WTC11 (cell line): ENCODE results near the gene PDCD6IP. TPM values are rescaled to one million over a fixed set of nuclear protein-coding genes. Genes with fewer than 3 reads are reported as not detected.
"Not testable (repeated sequence)": the region's sequence is repeated elsewhere in the genome, so short reads cannot be mapped to it uniquely, and the experiment has no call there.

ENCODE experiments used
- ATAC-seq: fragments of 200-7000 bp; cut with Tn5 transposase; 2 replicates; pipeline ENCODE4 v1.10.0; 2021; ENCODE audit warnings: mild to moderate bottlenecking, moderate library complexity
- CTCF ChIA-PET: fragments of 300-600 bp; sonication (Branson Sonifier 250); formaldehyde crosslinking; loops from one replicate; lab custom pipeline; 2021; ENCODE audit warnings: antibody characterized with exemption; lab: Charles Lee
- POLR2A ChIA-PET: fragments of 350-600 bp; sonication (Branson Sonifier 250); formaldehyde crosslinking; loops from one replicate; lab custom pipeline; 2021; ENCODE audit warnings: antibody characterized with exemption; lab: Charles Lee
- DNase-seq: peaks from one replicate; pipeline ENCODE4 v3.0.0; 2021; ENCODE audit warnings: low spot score
- H3K27ac Mint-ChIP-seq: 2 replicates; pipeline ENCODE4 v1.8.0; 2021; ENCODE audit warnings: mixed read lengths
- H3K27me3 Mint-ChIP-seq: 2 replicates; pipeline ENCODE4 v1.8.0; 2021; ENCODE audit warnings: low read depth, mild to moderate bottlenecking, moderate library complexity, mixed read lengths
- H3K36me3 Mint-ChIP-seq: 2 replicates; pipeline ENCODE4 v1.8.0; 2021; ENCODE audit warnings: mixed read lengths
- H3K4me1 Mint-ChIP-seq: 2 replicates; pipeline ENCODE4 v1.8.0; 2022; ENCODE audit warnings: mixed read lengths
- H3K4me3 Mint-ChIP-seq: 2 replicates; pipeline ENCODE4 v1.8.0; 2021; ENCODE audit warnings: mild to moderate bottlenecking, moderate library complexity, mixed read lengths
- H3K9me3 Mint-ChIP-seq: 2 replicates; pipeline ENCODE4 v1.8.0; 2021; ENCODE audit warnings: mixed read lengths
- ATF6 ChIP-seq: sonication (generic); formaldehyde crosslinking; IDR thresholded peaks from 2 replicates; pipeline ENCODE4 v1.8.1; 2023; ENCODE audit warnings: mild to moderate bottlenecking, missing genetic modification reagents
- CREM ChIP-seq: sonication (generic); formaldehyde crosslinking; IDR thresholded peaks from 2 replicates; pipeline ENCODE4 v1.8.1; 2022; ENCODE audit warnings: mild to moderate bottlenecking, missing genetic modification reagents, moderate library complexity
- E2F1 ChIP-seq: sonication (generic); formaldehyde crosslinking; IDR thresholded peaks from 2 replicates; pipeline ENCODE4 v1.8.0; 2022; ENCODE audit warnings: mild to moderate bottlenecking, missing genetic modification reagents
- GABPB1 ChIP-seq: sonication (generic); formaldehyde crosslinking; IDR thresholded peaks from 2 replicates; pipeline ENCODE4 v1.8.1; 2023; ENCODE audit warnings: mild to moderate bottlenecking, missing genetic modification reagents
- GRHL2 ChIP-seq: fragments of 250-450 bp; sonication (Bioruptor Pico); IDR thresholded peaks from 2 replicates; pipeline ENCODE4 v1.8.0; 2022; ENCODE audit warnings: mild to moderate bottlenecking, moderate library complexity; ENCODE audit not compliant: insufficient replicate concordance, severe bottlenecking
- HMGA2 ChIP-seq: fragments of 250-450 bp; sonication (Bioruptor Pico); IDR thresholded peaks from 2 replicates; pipeline ENCODE4 v1.4.0; 2021; ENCODE audit warnings: mild to moderate bottlenecking, moderate library complexity
- IRF1 ChIP-seq: sonication (generic); formaldehyde crosslinking; IDR thresholded peaks from 2 replicates; pipeline ENCODE4 v1.8.0; 2023; ENCODE audit warnings: missing genetic modification reagents
- MLX ChIP-seq: sonication (generic); formaldehyde crosslinking; IDR thresholded peaks from 2 replicates; pipeline ENCODE4 v1.8.1; 2023; ENCODE audit warnings: mild to moderate bottlenecking, missing genetic modification reagents, moderate library complexity
- NR1H2 ChIP-seq: sonication (generic); formaldehyde crosslinking; IDR thresholded peaks from 2 replicates; pipeline ENCODE4 v1.9.0; 2021; ENCODE audit warnings: mild to moderate bottlenecking, moderate library complexity, missing genetic modification reagents
- PREB ChIP-seq: sonication (generic); formaldehyde crosslinking; IDR thresholded peaks from 2 replicates; pipeline ENCODE4 v1.8.1; 2022; ENCODE audit warnings: mild to moderate bottlenecking, missing genetic modification reagents, moderate library complexity, borderline replicate concordance
- PRRX2 ChIP-seq: fragments of 250-450 bp; sonication (Bioruptor Pico); IDR thresholded peaks from 2 replicates; pipeline ENCODE4 v1.8.0; 2021; ENCODE audit warnings: mild to moderate bottlenecking
- RORB ChIP-seq: fragments of 250-450 bp; sonication (Bioruptor Pico); IDR thresholded peaks from 2 replicates; pipeline ENCODE4 v1.9.0; 2021; ENCODE audit warnings: mild to moderate bottlenecking
- SMAD4 ChIP-seq: sonication (generic); formaldehyde crosslinking; IDR thresholded peaks from 2 replicates; pipeline ENCODE4 v1.8.0; 2022; ENCODE audit warnings: mild to moderate bottlenecking, missing genetic modification reagents
- SOX15 ChIP-seq: fragments of 250-450 bp; sonication (Bioruptor Pico); IDR thresholded peaks from 2 replicates; pipeline ENCODE4 v1.9.0; 2021; ENCODE audit warnings: mild to moderate bottlenecking
- TP53 ChIP-seq: sonication (generic); formaldehyde crosslinking; IDR thresholded peaks from 2 replicates; pipeline ENCODE4 v1.8.1; 2023; ENCODE audit warnings: mild to moderate bottlenecking, missing genetic modification reagents
- USF2 ChIP-seq: sonication (generic); formaldehyde crosslinking; IDR thresholded peaks from 2 replicates; pipeline ENCODE4 v1.8.1; 2023; ENCODE audit warnings: mild to moderate bottlenecking, missing genetic modification reagents, moderate library complexity
- ZBTB21 ChIP-seq: sonication (generic); formaldehyde crosslinking; IDR thresholded peaks from 2 replicates; pipeline ENCODE4 v1.8.1; 2023; ENCODE audit warnings: mild to moderate bottlenecking, missing genetic modification reagents, borderline replicate concordance
- ZMAT4 ChIP-seq: fragments of 250-450 bp; sonication (Bioruptor Pico); IDR thresholded peaks from 2 replicates; pipeline ENCODE4 v1.9.0; 2021; ENCODE audit warnings: mild to moderate bottlenecking
- ZNF232 ChIP-seq: sonication (generic); formaldehyde crosslinking; IDR thresholded peaks from 2 replicates; pipeline ENCODE4 v1.8.0; 2022; ENCODE audit warnings: mild to moderate bottlenecking, missing genetic modification reagents
- ZNF423 ChIP-seq: fragments of 250-450 bp; sonication (Bioruptor Pico); IDR thresholded peaks from 2 replicates; pipeline ENCODE4 v2.1.2; 2022; ENCODE audit warnings: mild to moderate bottlenecking, moderate library complexity
- total RNA-seq: library from RNA; stranded (reverse); gene quantifications from 3 replicates; pipeline ENCODE4 v1.2.3, GENCODE V29; 2021

Gene PDCD6IP
- total RNA-seq, 1 experiment from 2014 or later: 173 TPM

- no peaks in the 10 kb centered on the region for H3K9me3 Mint-ChIP-seq
- H3K27me3 Mint-ChIP-seq: no peaks in the 10 kb centered on the region
- no peak overlapping the region for H3K4me3 Mint-ChIP-seq
- ChIA-PET POLR2A (no interaction called here), CTCF (no interaction called here)
- peaks cover 23% of the 10 kb centered on the region for H3K4me1 Mint-ChIP-seq
- peaks cover 44% of the 10 kb centered on the region for H3K36me3 Mint-ChIP-seq
- ATAC-seq: no peak; the same call in 1 of the 2 replicates
- H3K27ac Mint-ChIP-seq: peak overlapping the region; percentile 53
- TF ChIP-seq ZBTB21 (CRISPR knock-in tag): no peak
- TF ChIP-seq GABPB1: no peak
- TF ChIP-seq CREM: no peak
- no peak for TF ChIP-seq USF2 (CRISPR knock-in tag)
- no peak for TF ChIP-seq RORB (CRISPR knock-in tag)
- TF ChIP-seq MLX: no peak
- no peak for TF ChIP-seq ATF6 (CRISPR knock-in tag)
- no peak for TF ChIP-seq NR1H2 (CRISPR knock-in tag)
- TF ChIP-seq ZNF423 (CRISPR knock-in tag): no peak
- no peak for TF ChIP-seq ZMAT4
- TF ChIP-seq HMGA2 (CRISPR knock-in tag): no peak
- TF ChIP-seq IRF1 (CRISPR knock-in tag): no peak
- no peak for TF ChIP-seq PREB (CRISPR knock-in tag)
- TF ChIP-seq ZNF232 (CRISPR knock-in tag): no peak
- TF ChIP-seq E2F1 (CRISPR knock-in tag): no peak
- TF ChIP-seq TP53: no peak
- no peak for DNase-seq
Observed at GRCh38 chr3:33855884-33856546, 57.6 kb downstream of the PDCD6IP start.

- CTCF ChIA-PET, H3K4me3 Mint-ChIP-seq, H3K27ac Mint-ChIP-seq, DNase-seq, ATAC-seq, H3K9me3 Mint-ChIP-seq, POLR2A ChIA-PET, H3K27me3 Mint-ChIP-seq: not testable (repeated sequence)
- Mint-ChIP-seq H3K36me3 (peaks cover 40% of the 10 kb centered on the region), H3K4me1 (peaks cover 18% of the 10 kb centered on the region)
Observed at GRCh38 chr3:33857701-33858100, 59.3 kb downstream of the PDCD6IP start.

- POLR2A ChIA-PET: no interaction called here
- no peaks in the 10 kb centered on the region for H3K27me3 Mint-ChIP-seq
- ATAC-seq: no peak
Observed at GRCh38 chr3:33858131-33858530, 59.7 kb downstream of the PDCD6IP start.

More at GRCh38 chr3:33858131-33858530, 59.7 kb downstream of the PDCD6IP start:
- CTCF ChIA-PET: no interaction called here
- TF ChIP-seq SOX15 (CRISPR knock-in tag) (no peak), GRHL2 (CRISPR knock-in tag) (no peak), PRRX2 (CRISPR knock-in tag) (no peak), SMAD4 (CRISPR knock-in tag) (no peak)
- no peaks in the 10 kb centered on the region for H3K9me3 Mint-ChIP-seq
- peaks cover 18% of the 10 kb centered on the region for H3K4me1 Mint-ChIP-seq
- peaks cover 36% of the 10 kb centered on the region for H3K36me3 Mint-ChIP-seq
- H3K4me3 Mint-ChIP-seq: no peak overlapping the region
- H3K27ac Mint-ChIP-seq: no peak overlapping the region
- no peak for DNase-seq
